ENCODE data around the gene PGD. TPM values are rescaled to one million over a fixed set of nuclear protein-coding genes. Genes with fewer than 3 reads are reported as not detected.

PGD gene
- total and polyA plus RNA-seq, 12 donors, result 14.3 to 60.9 (median 31.2) TPM

DNA sequence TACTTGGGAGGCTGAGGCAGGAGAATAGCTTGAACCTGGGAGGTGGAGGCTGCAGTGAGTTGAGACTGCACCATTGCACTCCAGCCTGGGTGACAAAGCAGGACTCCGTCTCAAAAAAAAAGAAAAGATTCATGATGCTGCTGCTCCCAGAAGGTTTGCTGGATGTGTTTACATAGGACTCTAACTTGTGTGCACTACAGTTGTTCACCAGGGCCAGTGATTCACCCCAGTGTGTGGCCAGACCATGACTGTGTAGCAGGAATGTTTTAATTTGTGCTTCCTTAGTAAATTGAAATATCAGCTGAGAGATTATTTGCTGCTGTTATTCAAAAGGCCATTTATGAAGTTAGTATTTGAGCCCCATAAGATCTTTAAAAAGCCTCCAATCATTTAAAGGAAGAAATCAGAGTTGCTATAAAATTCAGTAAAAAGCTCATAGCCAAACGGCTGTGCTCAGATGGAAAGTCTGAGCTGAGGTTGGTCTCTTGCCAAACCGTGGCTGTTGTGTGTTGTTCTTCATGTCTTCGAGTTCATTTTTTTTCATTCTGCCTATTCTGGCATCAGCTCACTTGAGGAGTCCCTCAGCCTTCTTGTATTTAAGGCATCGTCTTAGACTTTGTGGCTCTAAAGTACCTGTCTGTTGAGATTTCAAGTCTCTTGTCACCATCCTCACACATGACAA lies 18.1 kb upstream of the PGD start:
- Histone ChIP-seq H3K4me3 (no peak overlapping the region), H3K9me3 (no peaks in the 10 kb centered on the region), H3K27ac (peak overlapping the region in 1 of 10 donors; percentile 53), H3K36me3 (peaks cover 0 to 47% (median 6%) of the 10 kb centered on the region in 9 donors), H3K27me3 (no peaks in the 10 kb centered on the region), H3K4me1 (peaks cover 0 to 28% (median 9%) of the 10 kb centered on the region in 9 donors)
- intact Hi-C loops (cut with DNase I), result loop anchor here in 1 of 10 donors (5.0 kb wide), 1 partner anchor 37 kb away; no protein-coding TSS in a partner anchor
- ATAC-seq (no peak), DNase-seq (no peak)
- TF ChIP-seq, protein P1, sequence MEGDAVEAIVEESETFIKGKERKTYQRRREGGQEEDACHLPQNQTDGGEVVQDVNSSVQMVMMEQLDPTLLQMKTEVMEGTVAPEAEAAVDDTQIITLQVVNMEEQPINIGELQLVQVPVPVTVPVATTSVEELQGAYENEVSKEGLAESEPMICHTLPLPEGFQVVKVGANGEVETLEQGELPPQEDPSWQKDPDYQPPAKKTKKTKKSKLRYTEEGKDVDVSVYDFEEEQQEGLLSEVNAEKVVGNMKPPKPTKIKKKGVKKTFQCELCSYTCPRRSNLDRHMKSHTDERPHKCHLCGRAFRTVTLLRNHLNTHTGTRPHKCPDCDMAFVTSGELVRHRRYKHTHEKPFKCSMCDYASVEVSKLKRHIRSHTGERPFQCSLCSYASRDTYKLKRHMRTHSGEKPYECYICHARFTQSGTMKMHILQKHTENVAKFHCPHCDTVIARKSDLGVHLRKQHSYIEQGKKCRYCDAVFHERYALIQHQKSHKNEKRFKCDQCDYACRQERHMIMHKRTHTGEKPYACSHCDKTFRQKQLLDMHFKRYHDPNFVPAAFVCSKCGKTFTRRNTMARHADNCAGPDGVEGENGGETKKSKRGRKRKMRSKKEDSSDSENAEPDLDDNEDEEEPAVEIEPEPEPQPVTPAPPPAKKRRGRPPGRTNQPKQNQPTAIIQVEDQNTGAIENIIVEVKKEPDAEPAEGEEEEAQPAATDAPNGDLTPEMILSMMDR (IDR thresholded peaks at IDR 0.05), result no peak
- 66 to 73% methylated on average over 5 of the region's 5 CpGs for WGBS, 2 donors

- intact Hi-C loops (cut with DNase I), result loop anchor here in 1 of 10 donors (5.0 kb wide), 1 partner anchor 34 kb away; no protein-coding TSS in a partner anchor
- TF ChIP-seq, protein P1 (IDR thresholded peaks at IDR 0.05), result no peak
- H3K27me3 ChIP-seq, result no peaks in the 10 kb centered on the region
- 89 to 99% methylated on average over 4 of the region's 4 CpGs for WGBS, 2 donors
- H3K4me1 ChIP-seq, result peaks cover 0 to 37% (median 14%) of the 10 kb centered on the region in 9 donors
- no peak overlapping the region for H3K27ac ChIP-seq
- H3K9me3 ChIP-seq, result no peaks in the 10 kb centered on the region
- H3K36me3 ChIP-seq, result peaks cover 0 to 26% (median 6%) of the 10 kb centered on the region in 9 donors
- no peak for DNase-seq
- ATAC-seq, result no peak
- no peak overlapping the region for H3K4me3 ChIP-seq
Observed at GRCh38 chr1:10383630-10384029, 15.2 kb upstream of the PGD start.

GRCh38 chr1:10384219-10384618 lies 14.6 kb upstream of the PGD start:
- ATAC-seq (no peak), DNase-seq (no peak)
- peaks cover 0 to 37% (median 14%) of the 10 kb centered on the region in 9 donors for H3K4me1 ChIP-seq
- H3K9me3 ChIP-seq, result no peaks in the 10 kb centered on the region
- intact Hi-C loops (cut with DNase I), result loop anchor here in 1 of 10 donors (5.0 kb wide), 1 partner anchor 33 kb away; no protein-coding TSS in a partner anchor
- WGBS, 2 donors, result 94% methylated on average over 8 of the region's 8 CpGs
- H3K4me3 ChIP-seq, result no peak overlapping the region
- peaks cover 0 to 20% (median 2%) of the 10 kb centered on the region in 9 donors for H3K36me3 ChIP-seq
- H3K27ac ChIP-seq, result no peak overlapping the region
- no peaks in the 10 kb centered on the region for H3K27me3 ChIP-seq
- TF ChIP-seq, protein P1 (IDR thresholded peaks at IDR 0.05), result no peak

GRCh38 chr1:10386761-10387676 lies 11.8 kb upstream of the PGD start:
- H3K4me3 ChIP-seq, result peak overlapping the region in 1 of 10 donors; percentile 14
- no peak for DNase-seq
- H3K4me1 ChIP-seq, result peaks cover 0 to 39% (median 14%) of the 10 kb centered on the region in 9 donors
- H3K27ac ChIP-seq, result peak overlapping the region in 9 of 10 donors; percentile 5 to 82 (median 59)
- intact Hi-C loops (cut with DNase I), result no loop called here
- TF ChIP-seq, protein P1 (IDR thresholded peaks at IDR 0.05), result no peak
- no peaks in the 10 kb centered on the region for H3K9me3 ChIP-seq
- ATAC-seq, result no peak
- peaks cover 0 to 5% (median 0%) of the 10 kb centered on the region in 9 donors for H3K36me3 ChIP-seq
- no peaks in the 10 kb centered on the region for H3K27me3 ChIP-seq
- 84 to 87% methylated on average over 12 of the region's 12 CpGs for WGBS, 2 donors
